ENCODE results near the gene AHR.

AHR gene

GRCh38 chr7:17305387-17306171, 7.1 kb downstream of the AHR start:
- DNase-seq: no peak

GRCh38 chr7:17307000-17307399, 8.5 kb downstream of the AHR start:
- no peak for DNase-seq

GRCh38 chr7:17307558-17307957, 9.1 kb downstream of the AHR start:
- DNase-seq: no peak

GRCh38 chr7:17307969-17308648, 9.7 kb downstream of the AHR start:
- no peak for DNase-seq

GRCh38 chr7:17311194-17311593, 12.7 kb downstream of the AHR start:
- no peak for DNase-seq

GRCh38 chr7:17311952-17312351, 13.5 kb downstream of the AHR start:
- no peak for DNase-seq

GRCh38 chr7:17312641-17313040, 14.2 kb downstream of the AHR start:
- DNase-seq: no peak

GRCh38 chr7:17313194-17313593, 14.7 kb downstream of the AHR start:
- no peak for DNase-seq

GRCh38 chr7:17315974-17316373, 17.5 kb downstream of the AHR start:
- DNase-seq: no peak

GRCh38 chr7:17318146-17318545, 19.7 kb downstream of the AHR start:
- no peak for DNase-seq

- no peak for DNase-seq
Measured at GRCh38 chr7:17319164-17320101, 21.0 kb downstream of the AHR start.

GRCh38 chr7:17320102-17320497, 21.6 kb downstream of the AHR start:
- DNase-seq: no peak

GRCh38 chr7:17320657-17321056, 22.2 kb downstream of the AHR start:
- DNase-seq: no peak

GRCh38 chr7:17325364-17325763, 26.9 kb downstream of the AHR start:
- no peak for DNase-seq

- no peak for DNase-seq
Measured at GRCh38 chr7:17326378-17326777, 27.9 kb downstream of the AHR start.

GRCh38 chr7:17328641-17329040, 30.2 kb downstream of the AHR start:
- no peak for DNase-seq

GRCh38 chr7:17329440-17329839, 31.0 kb downstream of the AHR start:
- DNase-seq: no peak

- DNase-seq: no peak
Measured at GRCh38 chr7:17331891-17332501, 33.5 kb downstream of the AHR start.

GRCh38 chr7:17333221-17333620, 34.8 kb downstream of the AHR start:
- no peak for DNase-seq

GRCh38 chr7:17336168-17336567, 37.7 kb downstream of the AHR start:
- DNase-seq: no peak

- no peak for DNase-seq
Measured at GRCh38 chr7:17339139-17339538, 40.7 kb downstream of the AHR start.

- no peak for DNase-seq
Measured at GRCh38 chr7:17339952-17340351, 41.5 kb downstream of the AHR start.

GRCh38 chr7:17340655-17341054, 42.2 kb downstream of the AHR start:
- DNase-seq: no peak

All from CD4-positive, alpha-beta T cell treated with Interleukin-21 for 1 hour (primary cell).